Smooth muscle cell (in vitro differentiated cells): ENCODE data around the gene TRIL. TPM values are rescaled to one million over a fixed set of nuclear protein-coding genes. Genes with fewer than 3 reads are reported as not detected.
A peak's percentile ranks its signal among the peaks of the same experiment; 100 is the strongest.

Source experiments
- DNase-seq: peaks from one replicate; lab custom pipeline; 2025; ENCODE audit not compliant: unreplicated experiment; lab: John Stamatoyannopoulos, UW
- H2AFZ ChIP-seq: fragments of 200-600 bp; sonication (generic); 2 replicates; pipeline ENCODE4 v1.6.0; 2016; ENCODE audit warnings: antibody characterized with exemption, low read depth, mild to moderate bottlenecking
- H3F3A ChIP-seq: fragments of 200-600 bp; sonication (generic); 2 replicates; pipeline ENCODE4 v1.6.0; 2017; ENCODE audit warnings: antibody characterized with exemption, low read depth
- H3K27ac ChIP-seq: fragments of 200-600 bp; sonication (generic); 2 replicates; pipeline ENCODE4 v1.5.1; 2016; ENCODE audit warnings: low read depth, mild to moderate bottlenecking
- H3K27me3 ChIP-seq: fragments of 200-600 bp; sonication (generic); 2 replicates; pipeline ENCODE4 v1.6.1; 2016; ENCODE audit warnings: low read depth, mild to moderate bottlenecking
- H3K36me3 ChIP-seq: fragments of 200-600 bp; sonication (generic); 2 replicates; pipeline ENCODE4 v1.5.1; 2016; ENCODE audit warnings: low read depth
- H3K4me1 ChIP-seq: fragments of 200-600 bp; sonication (generic); 2 replicates; pipeline ENCODE4 v1.5.1; 2016; ENCODE audit warnings: low read depth
- H3K4me2 ChIP-seq: fragments of 200-600 bp; sonication (generic); 2 replicates; pipeline ENCODE4 v1.6.0; 2016; ENCODE audit warnings: mild to moderate bottlenecking
- H3K4me3 ChIP-seq: fragments of 200-600 bp; sonication (generic); 2 replicates; pipeline ENCODE4 v1.5.1; 2016; ENCODE audit warnings: mild to moderate bottlenecking
- H3K79me2 ChIP-seq: fragments of 200-600 bp; sonication (generic); 2 replicates; pipeline ENCODE4 v1.6.0; 2016; ENCODE audit warnings: low read depth, mild to moderate bottlenecking
- H3K9ac ChIP-seq: fragments of 200-600 bp; sonication (generic); 2 replicates; pipeline ENCODE4 v1.6.0; 2016; ENCODE audit warnings: low read depth
- H3K9me3 ChIP-seq: fragments of 200-600 bp; sonication (generic); replicated peaks from 2 replicates; pipeline ENCODE4 v1.5.1; 2016; ENCODE audit warnings: low read depth
- H4K20me1 ChIP-seq: fragments of 200-600 bp; sonication (generic); 2 replicates; pipeline ENCODE4 v1.6.0; 2016; ENCODE audit warnings: low read depth
- CTCF ChIP-seq: fragments of 200-600 bp; sonication (generic); IDR thresholded peaks from 2 replicates; pipeline ENCODE4 v1.5.1; 2017; ENCODE audit warnings: borderline replicate concordance, mild to moderate bottlenecking, antibody characterized with exemption; ENCODE audit not compliant: insufficient read depth, poor library complexity, severe bottlenecking
- WGBS: methylation state at CpG from one replicate; pipeline ENCODE4 v1.1.7; 2016; ENCODE audit warnings: low lambda C conversion rate; 5-methylcytosine and 5-hydroxymethylcytosine counted together
- polyA plus RNA-seq: library from polyadenylated mRNA; unstranded; fragments of >200 nt; fragmentation: Nextera tagmentation; extraction: Ambion mirVana; gene quantifications from 2 replicates; pipeline ENCODE4 v1.2.1, GENCODE V29; 2016
- total RNA-seq: library from RNA; depleted of rRNA; stranded (reverse); fragments of >200 nt; gene quantifications from 2 replicates; pipeline ENCODE4 v1.2.3, GENCODE V29; 2014

TRIL gene, protein sequence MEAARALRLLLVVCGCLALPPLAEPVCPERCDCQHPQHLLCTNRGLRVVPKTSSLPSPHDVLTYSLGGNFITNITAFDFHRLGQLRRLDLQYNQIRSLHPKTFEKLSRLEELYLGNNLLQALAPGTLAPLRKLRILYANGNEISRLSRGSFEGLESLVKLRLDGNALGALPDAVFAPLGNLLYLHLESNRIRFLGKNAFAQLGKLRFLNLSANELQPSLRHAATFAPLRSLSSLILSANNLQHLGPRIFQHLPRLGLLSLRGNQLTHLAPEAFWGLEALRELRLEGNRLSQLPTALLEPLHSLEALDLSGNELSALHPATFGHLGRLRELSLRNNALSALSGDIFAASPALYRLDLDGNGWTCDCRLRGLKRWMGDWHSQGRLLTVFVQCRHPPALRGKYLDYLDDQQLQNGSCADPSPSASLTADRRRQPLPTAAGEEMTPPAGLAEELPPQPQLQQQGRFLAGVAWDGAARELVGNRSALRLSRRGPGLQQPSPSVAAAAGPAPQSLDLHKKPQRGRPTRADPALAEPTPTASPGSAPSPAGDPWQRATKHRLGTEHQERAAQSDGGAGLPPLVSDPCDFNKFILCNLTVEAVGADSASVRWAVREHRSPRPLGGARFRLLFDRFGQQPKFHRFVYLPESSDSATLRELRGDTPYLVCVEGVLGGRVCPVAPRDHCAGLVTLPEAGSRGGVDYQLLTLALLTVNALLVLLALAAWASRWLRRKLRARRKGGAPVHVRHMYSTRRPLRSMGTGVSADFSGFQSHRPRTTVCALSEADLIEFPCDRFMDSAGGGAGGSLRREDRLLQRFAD
- 8.9 and 11.1 TPM in 2 replicates for total RNA-seq
- 4.7 and 11.0 TPM in 2 replicates for polyA plus RNA-seq

DNA sequence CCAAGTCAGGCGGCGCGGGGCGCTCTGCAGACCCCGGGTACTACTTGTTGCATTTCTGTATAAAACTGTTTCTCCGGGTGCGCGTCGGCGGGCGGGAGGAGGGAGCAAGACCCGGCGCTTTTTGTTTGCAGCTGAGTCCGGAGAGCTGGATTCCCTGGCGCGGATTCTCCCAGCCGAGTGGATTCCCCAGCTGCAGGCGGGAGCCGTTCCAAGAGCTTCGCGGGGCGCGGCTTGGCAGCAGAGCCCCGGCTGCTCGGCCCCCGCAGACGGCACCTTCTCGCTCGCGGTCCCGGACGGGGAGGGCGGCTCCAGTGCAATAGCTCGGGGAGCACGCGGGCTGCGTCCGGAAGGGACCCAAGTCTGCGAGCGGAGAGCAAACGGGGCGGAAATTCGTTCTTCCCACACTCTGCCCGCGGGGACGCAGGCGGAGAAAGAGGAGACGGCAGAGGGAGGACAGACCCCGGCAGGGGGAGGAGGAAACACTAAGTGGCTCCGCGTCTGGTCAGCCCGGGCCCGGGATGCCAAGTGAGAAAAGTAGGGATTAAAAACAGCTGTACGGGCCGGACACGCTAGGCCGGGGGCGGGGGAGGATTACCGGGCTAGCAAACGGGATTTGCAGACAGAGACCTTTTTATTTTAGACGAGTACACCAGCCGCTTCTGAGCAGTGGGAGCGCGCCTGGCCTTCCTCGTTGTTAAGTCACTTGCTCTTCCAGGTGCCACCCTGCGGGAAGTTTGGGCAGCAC lies at the start of gene TRIL:
TRIL (minus strand) TSS at position 96 of the 745 bp plus-strand sequence. CDS start 284 bp downstream, outside the sequence.
- Histone ChIP-seq H3K27me3 (no peaks in the 10 kb centered on the region), H2AFZ (peak within 1 kb of the TSS; percentile 83), H3K9ac (no peak within 1 kb of the TSS), H3K79me2 (no peaks in the 10 kb centered on the region), H3K36me3 (no peaks in the 10 kb centered on the region), H3K9me3 (no peaks in the 10 kb centered on the region), H3F3A (peaks cover 28% of the 10 kb centered on the region), H3K4me3 (peak within 1 kb of the TSS; percentile 68), H3K27ac (peak within 1 kb of the TSS; percentile 44), H3K4me1 (peaks cover 22% of the 10 kb centered on the region), H3K4me2 (peak within 1 kb of the TSS; percentile 97), H4K20me1 (peaks cover 7% of the 10 kb centered on the region)
- 1% methylated on average over 66 of the region's 66 CpGs for WGBS
- DNase-seq: peak; percentile 77
- no peak for TF ChIP-seq CTCF

- no peaks in the 10 kb centered on the region for H3K36me3 ChIP-seq
- no peak overlapping the region for H3K4me2 ChIP-seq
- no peaks in the 10 kb centered on the region for H4K20me1 ChIP-seq
- H2AFZ ChIP-seq: no peak overlapping the region
- no peak overlapping the region for H3K27ac ChIP-seq
- no peaks in the 10 kb centered on the region for H3K79me2 ChIP-seq
- H3K4me3 ChIP-seq: no peak overlapping the region
- peaks cover 6% of the 10 kb centered on the region for H3K4me1 ChIP-seq
- no peak overlapping the region for H3K9ac ChIP-seq
- no peaks in the 10 kb centered on the region for H3F3A ChIP-seq
- no peaks in the 10 kb centered on the region for H3K9me3 ChIP-seq
- no peak for TF ChIP-seq CTCF
- H3K27me3 ChIP-seq: no peaks in the 10 kb centered on the region
- no peak for DNase-seq
- WGBS: 97% methylated on average over 2 of the region's 2 CpGs
Observed at GRCh38 chr7:29007127-29007526, 49.0 kb upstream of the TRIL start.

- no peaks in the 10 kb centered on the region for H3K79me2 ChIP-seq
- no peak overlapping the region for H2AFZ ChIP-seq
- 68% methylated on average over 3 of the region's 3 CpGs for WGBS
- H3K9me3 ChIP-seq: no peaks in the 10 kb centered on the region
- H3K4me3 ChIP-seq: no peak overlapping the region
- H3K27ac ChIP-seq: no peak overlapping the region
- no peaks in the 10 kb centered on the region for H4K20me1 ChIP-seq
- peaks cover 16% of the 10 kb centered on the region for H3K4me1 ChIP-seq
- no peak overlapping the region for H3K9ac ChIP-seq
- H3F3A ChIP-seq: no peaks in the 10 kb centered on the region
- H3K27me3 ChIP-seq: no peaks in the 10 kb centered on the region
- no peaks in the 10 kb centered on the region for H3K36me3 ChIP-seq
- TF ChIP-seq CTCF: no peak
- H3K4me2 ChIP-seq: no peak overlapping the region
- DNase-seq: no peak
Observed at GRCh38 chr7:29005829-29006228, 47.7 kb upstream of the TRIL start.
